PFSK-1 (cell line): ENCODE results near the gene CUL1.

Source experiments
- POLR2AphosphoS5 ChIP-seq: IDR thresholded peaks from 2 replicates; pipeline ENCODE4 v1.6.1; 2012; ENCODE audit warnings: low read depth, mild to moderate bottlenecking, control low read depth, low read length, moderate library complexity
- TAF1 ChIP-seq: IDR thresholded peaks from 2 replicates; pipeline ENCODE4 v1.6.1; 2012; ENCODE audit warnings: low read length, control low read depth, borderline replicate concordance; ENCODE audit not compliant: insufficient read depth
- TF ChIP-seq, protein P1 (sequence below), 2 experiments: IDR thresholded peaks; 2 replicates each; pipeline versions ENCODE4 v1.6.1 to v1.8.0; 2011 to 2012; ENCODE audit warnings: low read depth in 2 of 2, low read length in 2 of 2, control low read depth in 1 of 2, inconsistent platforms in 1 of 2, mild to moderate bottlenecking in 1 of 2, moderate library complexity in 1 of 2; ENCODE audit not compliant: insufficient read depth in 1 of 2

DNA sequence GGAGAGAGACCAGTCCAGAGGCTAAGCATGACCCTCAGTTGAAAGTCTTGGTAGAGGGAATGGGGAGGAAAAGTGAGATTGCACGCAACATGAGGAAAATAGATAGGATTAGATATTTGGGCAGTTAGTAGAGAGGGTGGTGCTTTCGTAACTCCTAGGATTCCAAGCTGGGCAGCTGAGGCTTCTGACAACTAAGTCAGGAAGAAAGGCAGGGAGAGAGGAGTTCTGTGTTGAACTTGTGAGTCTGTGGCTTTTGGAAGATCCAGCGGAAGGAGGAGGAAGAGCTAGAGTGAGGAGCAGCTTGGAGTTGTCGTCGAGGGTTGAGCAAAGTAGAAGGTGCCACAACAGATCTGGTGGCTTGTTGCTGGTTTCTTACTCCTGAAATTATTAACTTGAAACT, 21.8 kb downstream of the CUL1 start:
- TF ChIP-seq POLR2AphosphoS5 = no peak
- TF ChIP-seq TAF1 = no peak
- TF ChIP-seq, protein P1, sequence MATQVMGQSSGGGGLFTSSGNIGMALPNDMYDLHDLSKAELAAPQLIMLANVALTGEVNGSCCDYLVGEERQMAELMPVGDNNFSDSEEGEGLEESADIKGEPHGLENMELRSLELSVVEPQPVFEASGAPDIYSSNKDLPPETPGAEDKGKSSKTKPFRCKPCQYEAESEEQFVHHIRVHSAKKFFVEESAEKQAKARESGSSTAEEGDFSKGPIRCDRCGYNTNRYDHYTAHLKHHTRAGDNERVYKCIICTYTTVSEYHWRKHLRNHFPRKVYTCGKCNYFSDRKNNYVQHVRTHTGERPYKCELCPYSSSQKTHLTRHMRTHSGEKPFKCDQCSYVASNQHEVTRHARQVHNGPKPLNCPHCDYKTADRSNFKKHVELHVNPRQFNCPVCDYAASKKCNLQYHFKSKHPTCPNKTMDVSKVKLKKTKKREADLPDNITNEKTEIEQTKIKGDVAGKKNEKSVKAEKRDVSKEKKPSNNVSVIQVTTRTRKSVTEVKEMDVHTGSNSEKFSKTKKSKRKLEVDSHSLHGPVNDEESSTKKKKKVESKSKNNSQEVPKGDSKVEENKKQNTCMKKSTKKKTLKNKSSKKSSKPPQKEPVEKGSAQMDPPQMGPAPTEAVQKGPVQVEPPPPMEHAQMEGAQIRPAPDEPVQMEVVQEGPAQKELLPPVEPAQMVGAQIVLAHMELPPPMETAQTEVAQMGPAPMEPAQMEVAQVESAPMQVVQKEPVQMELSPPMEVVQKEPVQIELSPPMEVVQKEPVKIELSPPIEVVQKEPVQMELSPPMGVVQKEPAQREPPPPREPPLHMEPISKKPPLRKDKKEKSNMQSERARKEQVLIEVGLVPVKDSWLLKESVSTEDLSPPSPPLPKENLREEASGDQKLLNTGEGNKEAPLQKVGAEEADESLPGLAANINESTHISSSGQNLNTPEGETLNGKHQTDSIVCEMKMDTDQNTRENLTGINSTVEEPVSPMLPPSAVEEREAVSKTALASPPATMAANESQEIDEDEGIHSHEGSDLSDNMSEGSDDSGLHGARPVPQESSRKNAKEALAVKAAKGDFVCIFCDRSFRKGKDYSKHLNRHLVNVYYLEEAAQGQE (IDR thresholded peaks at IDR 0.05; ENCODE audit: insufficient read depth in 1 of 2, low read depth in 2 of 2, low read length in 2 of 2) = no peak
